ENCODE measurements around the gene GPR37L1. TPM values are rescaled to one million over a fixed set of nuclear protein-coding genes. Genes with fewer than 3 reads are reported as not detected.

GPR37L1 gene
- total RNA-seq, 6 experiments from 2014 or later: 0.12 to 0.49 (median 0.12) TPM; not detected in 2

- no peak for TF ChIP-seq POLR2A (IDR thresholded peaks at IDR 0.05)
- TF ChIP-seq CTCF (IDR thresholded peaks at IDR 0.05): no peak
- H3K27ac ChIP-seq: no peak overlapping the region
- H3K4me1 ChIP-seq: no peaks in the 10 kb centered on the region
- 80% methylated on average over 5 of the region's 6 CpGs for WGBS (ENCODE audit: insufficient coverage, low coverage, low lambda C conversion rate, missing lambda C conversion rate)
- H3K4me3 ChIP-seq: no peak overlapping the region
- ATAC-seq (no peak), DNase-seq (no peak)
- H3K27me3 ChIP-seq: no peaks in the 10 kb centered on the region
- intact Hi-C loops (cut with DNase I): loop anchor here (10.0 kb wide), 2 partner anchors 222 to 242 kb away; partner anchors contain the start of gene SHISA4 (in 1 of the 2)
- no peaks in the 10 kb centered on the region for H3K9me3 ChIP-seq
- H3K36me3 ChIP-seq: no peaks in the 10 kb centered on the region
Measured at GRCh38 chr1:202127061-202127460, 4.3 kb downstream of the GPR37L1 start.

GRCh38 chr1:202127836-202128622 lies 5.3 kb downstream of the GPR37L1 start:
- H3K4me1 ChIP-seq: no peaks in the 10 kb centered on the region
- ATAC-seq (no peak), DNase-seq (no peak)
- TF ChIP-seq POLR2A (IDR thresholded peaks at IDR 0.05): no peak
- no peak for TF ChIP-seq CTCF (IDR thresholded peaks at IDR 0.05)
- H3K9me3 ChIP-seq: no peaks in the 10 kb centered on the region
- H3K27me3 ChIP-seq: no peaks in the 10 kb centered on the region
- WGBS (ENCODE audit: insufficient coverage, low coverage, low lambda C conversion rate, missing lambda C conversion rate): 88% methylated on average over 5 of the region's 26 CpGs
- intact Hi-C loops (cut with DNase I): loop anchor here (10.0 kb wide), 2 partner anchors 223 to 243 kb away; partner anchors contain the start of gene SHISA4 (in 1 of the 2)
- no peaks in the 10 kb centered on the region for H3K36me3 ChIP-seq
- H3K4me3 ChIP-seq: no peak overlapping the region
- no peak overlapping the region for H3K27ac ChIP-seq

GRCh38 chr1:202129453-202130296 lies 7.0 kb downstream of the GPR37L1 start:
- H3K27ac ChIP-seq: no peak overlapping the region
- 63% methylated on average over 3 of the region's 8 CpGs for WGBS (ENCODE audit: insufficient coverage, low coverage, low lambda C conversion rate, missing lambda C conversion rate)
- H3K36me3 ChIP-seq: peaks cover 4 to 15% (median 10%) of the 10 kb centered on the region in 4 donors
- DNase-seq (no peak), ATAC-seq (peak in 1 of 4 donors; percentile 11)
- no peak for TF ChIP-seq CTCF (IDR thresholded peaks at IDR 0.05)
- no peak for TF ChIP-seq POLR2A (IDR thresholded peaks at IDR 0.05)
- no peaks in the 10 kb centered on the region for H3K9me3 ChIP-seq
- H3K4me1 ChIP-seq: peaks cover 0 to 7% (median 3%) of the 10 kb centered on the region in 4 donors
- H3K4me3 ChIP-seq: no peak overlapping the region
- no peaks in the 10 kb centered on the region for H3K27me3 ChIP-seq
- intact Hi-C loops (cut with DNase I): loop anchor here (5.0 to 10.0 kb wide), 3 partner anchors 127 to 245 kb away; partner anchors contain the start of gene SHISA4 (in 1 of the 2)

GRCh38 chr1:202130297-202130721 lies 7.6 kb downstream of the GPR37L1 start:
- Histone ChIP-seq H3K27me3 (no peaks in the 10 kb centered on the region), H3K4me1 (peaks cover 0 to 13% (median 6%) of the 10 kb centered on the region in 4 donors), H3K36me3 (peaks cover 4 to 19% (median 12%) of the 10 kb centered on the region in 4 donors), H3K4me3 (no peak overlapping the region), H3K27ac (no peak overlapping the region), H3K9me3 (no peaks in the 10 kb centered on the region)
- DNase-seq: no peak
- WGBS (ENCODE audit: insufficient coverage, low coverage, low lambda C conversion rate, missing lambda C conversion rate): 40% methylated on average over 3 of the region's 11 CpGs
- ATAC-seq: peak in 1 of 4 donors; percentile 6
- intact Hi-C loops (cut with DNase I): loop anchor here in 1 of 2 donors (5.0 kb wide), 1 partner anchor 128 kb away; no protein-coding TSS in a partner anchor
- TF ChIP-seq CTCF (IDR thresholded peaks at IDR 0.05) (no peak), POLR2A (IDR thresholded peaks at IDR 0.05) (no peak)

Data from right lobe of liver (tissue), 6 donors.